Spleen (tissue), 11 donors: ENCODE data around the gene ARMC5. TPM values are rescaled to one million over a fixed set of nuclear protein-coding genes. Genes with fewer than 3 reads are reported as not detected.
A peak's percentile ranks its signal among the peaks of the same experiment; 100 is the strongest.

Source experiments
- DNase-seq: peaks from one replicate; pipeline ENCODE4 v3.0.0-alpha.2; 2020
- H3K27ac ChIP-seq, 8 donors: fragments of 200-600 bp; sonication (generic) in 7 of 8; 1 replicate in 4 of 8; 2 replicates in 4 of 8; pipeline versions ENCODE4 v1.5.0 to v1.8.0; 2016 to 2021; ENCODE audit warnings: inconsistent platforms in 4 of 8, mild to moderate bottlenecking in 4 of 8, moderate library complexity in 1 of 8
- H3K27me3 ChIP-seq, 7 donors: fragments of 200-600 bp; sonication (generic) in 6 of 7; replicated peaks in 1 of 7; 1 replicate in 4 of 7; 2 replicates in 3 of 7; pipeline versions ENCODE4 v1.5.0 to v1.8.0; 2016 to 2021; ENCODE audit warnings: inconsistent platforms in 3 of 7, mild to moderate bottlenecking in 1 of 7
- H3K36me3 ChIP-seq, 6 donors: fragments of 200-600 bp; sonication (generic) in 5 of 6; 1 replicate in 4 of 6; 2 replicates in 2 of 6; pipeline versions ENCODE4 v1.5.0 to v1.8.0; 2016 to 2021; ENCODE audit warnings: inconsistent platforms in 2 of 6
- H3K4me1 ChIP-seq, 6 donors: fragments of 200-600 bp; sonication (generic) in 5 of 6; 1 replicate in 3 of 6; 2 replicates in 3 of 6; pipeline versions ENCODE4 v1.5.0 to v1.8.0; 2016 to 2021; ENCODE audit warnings: inconsistent platforms in 3 of 6
- H3K4me3 ChIP-seq, 8 donors: fragments of 200-600 bp; sonication (generic) in 7 of 8; 1 replicate in 4 of 8; 2 replicates in 4 of 8; pipeline versions ENCODE4 v1.5.0 to v1.8.0; 2016 to 2021; ENCODE audit warnings: inconsistent platforms in 4 of 8, mild to moderate bottlenecking in 4 of 8, moderate library complexity in 2 of 8
- H3K9me3 ChIP-seq, 8 donors: fragments of 200-600 bp; sonication (generic) in 7 of 8; 1 replicate in 4 of 8; 2 replicates in 4 of 8; pipeline versions ENCODE4 v1.5.0 to v1.8.0; 2016 to 2021; ENCODE audit warnings: inconsistent platforms in 4 of 8
- POLR2A ChIP-seq, 3 donors: fragments of 450-650 bp; IDR thresholded peaks; one replicate each; pipeline ENCODE4 v1.5.1; 2017; ENCODE audit warnings: antibody characterized with exemption in 3 of 3, mild to moderate bottlenecking in 1 of 3
- POLR2AphosphoS5 ChIP-seq, 3 donors: sonication (generic); formaldehyde crosslinking; IDR thresholded peaks; one replicate each; pipeline ENCODE4 v1.5.1; 2017; ENCODE audit warnings: antibody characterized with exemption in 3 of 3
- WGBS, 5 donors: extraction: QIAGEN DNeasy Blood & Tissue Kit in 3 of 5; methylation state at CpG; one replicate each; pipeline versions ENCODE4 v1.1.5 to v1.1.7; 2013 to 2018; 5-methylcytosine and 5-hydroxymethylcytosine counted together
- intact Hi-C: fragments of 100-400 bp; cut with DNase I; formaldehyde crosslinking; loops from one replicate; pipeline ENCODE4 v1.15.0; 2023; ENCODE audit warnings: low total_unique reads
- polyA plus RNA-seq, 3 donors: library from polyadenylated mRNA; stranded (reverse); fragments of 200-250 nt; gene quantifications; one replicate each; pipeline ENCODE4 v1.2.1, GENCODE V29; 2013
- total RNA-seq, 7 donors: library from RNA; depleted of rRNA in 3 of 7; stranded (reverse); fragments of >200 nt in 3 of 7; fragmentation: NEBNext Ultra II Directional in 4 of 7; extraction: Animal tissue kit (Norgen Biotek cat#: 25700) in 4 of 7; gene quantifications; one replicate each; pipeline versions ENCODE4 v1.1.0 to v1.2.1, GENCODE V29; 2016 to 2021
- TF ChIP-seq, protein P1 (sequence below), 11 experiments: fragments of 200-600 bp in 7 of 11; fragments of 450-650 bp in 4 of 11; sonication (generic) in 4 of 11; IDR thresholded peaks in 8 of 11; conservative IDR thresholded peaks in 3 of 11; 1 replicate in 7 of 11; 2 replicates in 4 of 11; pipeline versions ENCODE4 v1.4.0 to v1.8.0; 2016 to 2021; ENCODE audit warnings: antibody characterized with exemption in 11 of 11, inconsistent platforms in 4 of 11, mild to moderate bottlenecking in 1 of 11
- donor health status: healthy with polysubstance abuse.
- donor health status: DM: no; HTN: no; CAD: no; lungs with moderate emphysema.
- donor health status: DM: no; HTN: no; CAD: no.
- donor health status: Bipolar disorder and iron deficiency.
- donor health status: healthy.
- donor health status: DM: no; HTN: no; CAD: no.
- donor health status: DM: yes; HTN: yes; CAD: no.

Gene ARMC5
- total and polyA plus RNA-seq, 10 donors: 8.8 to 23.5 (median 11.8) TPM

DNA sequence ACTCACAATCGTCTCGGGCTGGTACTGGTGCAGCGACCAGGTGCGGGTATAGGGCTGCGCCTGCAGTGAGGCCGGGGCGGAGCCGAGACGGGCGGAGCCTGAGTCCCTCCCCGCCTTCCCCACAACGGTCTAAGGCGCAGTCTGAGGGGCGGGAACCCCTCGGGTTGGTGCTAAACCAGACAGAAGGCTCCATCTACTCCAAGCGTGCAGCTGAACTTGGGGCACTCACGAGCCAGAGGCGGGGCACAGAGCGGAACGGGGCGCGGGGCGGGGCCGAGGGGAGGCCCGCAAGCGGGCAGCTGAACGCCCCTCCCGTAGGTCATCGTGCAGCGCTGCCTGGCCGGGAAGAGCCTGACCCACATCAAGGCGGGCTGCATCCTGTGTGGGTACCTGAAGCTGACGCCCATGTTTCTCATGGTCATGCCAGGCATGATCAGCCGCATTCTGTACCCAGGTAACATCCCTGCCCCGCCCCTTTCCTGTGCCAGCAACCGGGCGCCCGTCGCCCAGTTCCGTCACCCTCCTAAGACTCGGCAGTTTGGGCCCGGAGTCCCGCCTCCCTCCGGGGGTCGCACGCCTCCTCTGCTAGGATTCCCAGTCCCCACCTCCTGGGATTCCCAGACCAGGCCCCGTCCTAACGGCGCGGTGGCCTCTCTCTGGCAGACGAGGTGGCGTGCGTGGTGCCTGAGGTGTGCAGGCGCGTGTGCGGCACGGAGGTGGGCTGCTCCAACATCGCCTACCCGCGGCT, 28.6 kb downstream of the ARMC5 start:
- DNase-seq: peak; percentile 93
- Histone ChIP-seq H3K27me3 (peaks cover 0 to 51% (median 12%) of the 10 kb centered on the region in 7 donors), H3K36me3 (peaks cover 0 to 31% (median 15%) of the 10 kb centered on the region in 6 donors), H3K4me1 (peaks cover 8 to 27% (median 21%) of the 10 kb centered on the region in 6 donors), H3K9me3 (no peaks in the 10 kb centered on the region), H3K27ac (peak overlapping the region in 5 of 8 donors; percentile 11 to 78 (median 57)), H3K4me3 (peak overlapping the region; percentile 47 to 79 (median 63))
- TF ChIP-seq POLR2AphosphoS5 (IDR thresholded peaks at IDR 0.05): peak; percentile 55 to 77 (median 63)
- TF ChIP-seq, protein P1, sequence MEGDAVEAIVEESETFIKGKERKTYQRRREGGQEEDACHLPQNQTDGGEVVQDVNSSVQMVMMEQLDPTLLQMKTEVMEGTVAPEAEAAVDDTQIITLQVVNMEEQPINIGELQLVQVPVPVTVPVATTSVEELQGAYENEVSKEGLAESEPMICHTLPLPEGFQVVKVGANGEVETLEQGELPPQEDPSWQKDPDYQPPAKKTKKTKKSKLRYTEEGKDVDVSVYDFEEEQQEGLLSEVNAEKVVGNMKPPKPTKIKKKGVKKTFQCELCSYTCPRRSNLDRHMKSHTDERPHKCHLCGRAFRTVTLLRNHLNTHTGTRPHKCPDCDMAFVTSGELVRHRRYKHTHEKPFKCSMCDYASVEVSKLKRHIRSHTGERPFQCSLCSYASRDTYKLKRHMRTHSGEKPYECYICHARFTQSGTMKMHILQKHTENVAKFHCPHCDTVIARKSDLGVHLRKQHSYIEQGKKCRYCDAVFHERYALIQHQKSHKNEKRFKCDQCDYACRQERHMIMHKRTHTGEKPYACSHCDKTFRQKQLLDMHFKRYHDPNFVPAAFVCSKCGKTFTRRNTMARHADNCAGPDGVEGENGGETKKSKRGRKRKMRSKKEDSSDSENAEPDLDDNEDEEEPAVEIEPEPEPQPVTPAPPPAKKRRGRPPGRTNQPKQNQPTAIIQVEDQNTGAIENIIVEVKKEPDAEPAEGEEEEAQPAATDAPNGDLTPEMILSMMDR (IDR thresholded peaks at IDR 0.05 in 8 of 11, conservative IDR thresholded peaks at IDR 0.05 in 3 of 11): no peak
- intact Hi-C loops: loop anchor here (10.0 kb wide), 1 partner anchor 227 kb away; a partner anchor contains a TSS
- WGBS, 5 donors: 0 to 2% (median 2%) methylated on average over 31 to 60 of the region's 60 CpGs

DNA sequence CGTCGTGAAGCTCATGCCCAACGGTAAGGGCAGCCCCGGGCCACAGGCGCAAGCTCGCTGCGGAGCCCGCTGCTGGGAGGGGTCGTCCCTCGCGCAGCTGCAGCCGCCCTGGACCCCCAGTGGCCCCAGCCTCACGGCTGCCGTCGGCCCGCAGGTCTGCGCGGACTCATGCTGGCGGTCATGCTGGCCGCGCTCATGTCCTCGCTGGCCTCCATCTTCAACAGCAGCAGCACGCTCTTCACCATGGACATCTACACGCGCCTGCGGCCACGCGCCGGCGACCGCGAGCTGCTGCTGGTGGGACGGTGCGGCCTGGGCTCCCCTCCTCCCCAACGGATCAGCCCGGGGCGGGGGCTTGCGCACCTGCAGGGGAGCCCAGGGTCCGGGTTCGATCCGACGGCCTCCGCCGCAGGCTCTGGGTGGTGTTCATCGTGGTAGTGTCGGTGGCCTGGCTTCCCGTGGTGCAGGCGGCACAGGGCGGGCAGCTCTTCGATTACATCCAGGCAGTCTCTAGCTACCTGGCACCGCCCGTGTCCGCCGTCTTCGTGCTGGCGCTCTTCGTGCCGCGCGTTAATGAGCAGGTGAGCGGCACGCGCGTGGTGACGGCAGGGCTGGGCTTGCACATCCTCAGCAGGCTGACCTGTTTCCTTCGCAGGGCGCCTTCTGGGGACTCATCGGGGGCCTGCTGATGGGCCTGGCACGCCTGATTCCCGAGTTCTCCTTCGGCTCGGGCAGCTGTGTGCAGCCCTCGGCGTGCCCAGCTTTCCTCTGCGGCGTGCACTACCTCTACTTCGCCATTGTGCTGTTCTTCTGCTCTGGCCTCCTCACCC, 29.4 kb downstream of the ARMC5 start:
- H3K36me3 ChIP-seq: peaks cover 0 to 39% (median 23%) of the 10 kb centered on the region in 6 donors
- intact Hi-C loops: loop anchor here (10.0 kb wide), 1 partner anchor 226 kb away; a partner anchor contains a TSS
- peaks cover 0 to 46% (median 12%) of the 10 kb centered on the region in 7 donors for H3K27me3 ChIP-seq
- H3K27ac ChIP-seq: peak overlapping the region in 5 of 8 donors; percentile 11 to 78 (median 57)
- no peaks in the 10 kb centered on the region for H3K9me3 ChIP-seq
- H3K4me3 ChIP-seq: peak overlapping the region in 7 of 8 donors; percentile 49 to 79 (median 63)
- peak; percentile 82 for DNase-seq
- 53 to 73% (median 61%) methylated on average over 29 to 77 of the region's 77 CpGs for WGBS, 5 donors
- peaks cover 8 to 27% (median 21%) of the 10 kb centered on the region in 6 donors for H3K4me1 ChIP-seq
- TF ChIP-seq POLR2AphosphoS5 (IDR thresholded peaks at IDR 0.05) (peak in 2 of 3 donors; percentile 31 to 38), POLR2A (IDR thresholded peaks at IDR 0.05) (no peak)
- TF ChIP-seq, protein P1 (IDR thresholded peaks at IDR 0.05 in 8 of 11, conservative IDR thresholded peaks at IDR 0.05 in 3 of 11): no peak

DNA sequence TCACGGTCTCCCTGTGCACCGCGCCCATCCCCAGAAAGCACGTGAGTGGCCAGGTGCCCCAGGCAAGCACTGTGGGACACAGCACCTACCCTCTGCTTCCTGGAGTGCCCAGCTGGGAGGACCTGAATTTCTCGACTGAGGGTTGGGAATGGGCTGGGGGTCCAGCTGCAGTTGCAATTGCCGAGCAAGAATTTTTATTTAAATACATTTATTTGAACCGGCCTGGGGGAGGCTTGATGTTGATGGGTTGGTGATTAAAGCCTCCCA, 29.9 kb downstream of the ARMC5 start:
- Histone ChIP-seq H3K4me3 (no peak overlapping the region), H3K27ac (no peak overlapping the region), H3K36me3 (peaks cover 0 to 44% (median 27%) of the 10 kb centered on the region in 6 donors), H3K9me3 (no peaks in the 10 kb centered on the region), H3K27me3 (peaks cover 0 to 46% (median 12%) of the 10 kb centered on the region in 7 donors), H3K4me1 (peaks cover 8 to 27% (median 21%) of the 10 kb centered on the region in 6 donors)
- intact Hi-C loops: loop anchor here (10.0 kb wide), 1 partner anchor 226 kb away; a partner anchor contains a TSS
- no peak for DNase-seq
- 88 to 99% (median 92%) methylated on average over 7 of the region's 7 CpGs for WGBS, 5 donors
- no peak for TF ChIP-seq POLR2AphosphoS5 (IDR thresholded peaks at IDR 0.05)
- TF ChIP-seq, protein P1 (IDR thresholded peaks at IDR 0.05 in 8 of 11, conservative IDR thresholded peaks at IDR 0.05 in 3 of 11): no peak
- no peak for TF ChIP-seq POLR2A (IDR thresholded peaks at IDR 0.05)
